DMS153 (cell line): ENCODE results near the gene FTSJ1.
"Not testable (repeated sequence)": the region's sequence is repeated elsewhere in the genome, so short reads cannot be mapped to it uniquely, and the experiment has no call there.

ENCODE experiments used
- DNase-seq: peaks from one replicate; lab custom pipeline; 2025; lab: John Stamatoyannopoulos, UW

Gene FTSJ1

GRCh38 chrX:48497871-48498270 is 21.9 kb downstream of the FTSJ1 start:
- no peak for DNase-seq

GRCh38 chrX:48498374-48498809 is 22.4 kb downstream of the FTSJ1 start:
- no peak for DNase-seq

- no peak for DNase-seq
Measured at GRCh38 chrX:48504261-48504660, 28.3 kb downstream of the FTSJ1 start.

- no peak for DNase-seq
Measured at GRCh38 chrX:48505481-48505880, 29.5 kb downstream of the FTSJ1 start.

GRCh38 chrX:48507246-48507645 is 31.2 kb downstream of the FTSJ1 start:
- no peak for DNase-seq

GRCh38 chrX:48508400-48509244 is 32.6 kb downstream of the FTSJ1 start, which contains the start of gene PORCN:
Gene PORCN, plus strand, starts transcription at chrX:48508992. Its CDS starts 829 bp downstream, at chrX:48509821.
- peak; percentile 25 for DNase-seq

- no peak for DNase-seq
Measured at GRCh38 chrX:48509245-48509590, 33.2 kb downstream of the FTSJ1 start.

GRCh38 chrX:48509619-48510018 is 33.6 kb downstream of the FTSJ1 start:
- DNase-seq: no peak

- DNase-seq: no peak
Measured at GRCh38 chrX:48511560-48511959, 35.6 kb downstream of the FTSJ1 start.

GRCh38 chrX:48512371-48512935 is 36.5 kb downstream of the FTSJ1 start:
- DNase-seq: no peak

GRCh38 chrX:48513670-48514069 is 37.7 kb downstream of the FTSJ1 start:
- DNase-seq: no peak

- no peak for DNase-seq
Measured at GRCh38 chrX:48514126-48514806, 38.3 kb downstream of the FTSJ1 start.

- DNase-seq: no peak
Measured at GRCh38 chrX:48514868-48515460, 39.0 kb downstream of the FTSJ1 start.

GRCh38 chrX:48515842-48516241 is 39.8 kb downstream of the FTSJ1 start:
- DNase-seq: no peak

GRCh38 chrX:48516285-48516684 is 40.3 kb downstream of the FTSJ1 start:
- no peak for DNase-seq

GRCh38 chrX:48516987-48517386 is 41.0 kb downstream of the FTSJ1 start:
- DNase-seq: no peak

- not testable (repeated sequence) for DNase-seq
Measured at GRCh38 chrX:48519481-48519880, 43.5 kb downstream of the FTSJ1 start.

- no peak for DNase-seq
Measured at GRCh38 chrX:48520455-48520854, 44.5 kb downstream of the FTSJ1 start.

- peak; percentile 8 for DNase-seq
Measured at GRCh38 chrX:48520976-48521352, 45.0 kb downstream of the FTSJ1 start.

- peak; percentile 86 for DNase-seq
Measured at GRCh38 chrX:48521353-48522243, 45.6 kb downstream of the FTSJ1 start, which contains the start of gene EBP. Gene EBP, plus strand, starts transcription at chrX:48521808. Its CDS starts 1,964 bp downstream, at chrX:48523772.

GRCh38 chrX:48522291-48522690 is 46.3 kb downstream of the FTSJ1 start:
- no peak for DNase-seq
